Activated B cell treated with CpG ODN at 0.5 μM for 24 hours (primary cell): ENCODE data around the gene PDGFD. TPM values are rescaled to one million over a fixed set of nuclear protein-coding genes. Genes with fewer than 3 reads are reported as not detected.
A peak's percentile ranks its signal among the peaks of the same experiment; 100 is the strongest.

Experiments used
- ATAC-seq: fragments of 200-7000 bp; cut with Tn5 transposase; one replicate; pipeline ENCODE4 v1.10.0; 2021; ENCODE audit warnings: low read depth, mild to moderate bottlenecking, moderate library complexity
- CTCF ChIA-PET: fragments of 350-600 bp; sonication (Branson Sonifier 250); formaldehyde crosslinking; loops from one replicate; lab custom pipeline; 2021; ENCODE audit warnings: antibody characterized with exemption; lab: Charles Lee
- POLR2A ChIA-PET: fragments of 350-600 bp; sonication (Branson Sonifier 250); formaldehyde crosslinking; loops from one replicate; lab custom pipeline; 2021; ENCODE audit warnings: antibody characterized with exemption; lab: Charles Lee
- DNase-seq: peaks from one replicate; pipeline ENCODE4 v3.0.0; 2022
- H3K27ac Mint-ChIP-seq: one replicate; pipeline ENCODE4 v1.8.0; 2020; ENCODE audit warnings: mixed read lengths
- H3K27me3 Mint-ChIP-seq: one replicate; pipeline ENCODE4 v1.8.0; 2021; ENCODE audit warnings: mixed read lengths
- H3K36me3 Mint-ChIP-seq: one replicate; pipeline ENCODE4 v1.8.0; 2021; ENCODE audit warnings: low read depth, mixed read lengths
- H3K4me1 Mint-ChIP-seq: one replicate; pipeline ENCODE4 v1.8.0; 2021; ENCODE audit warnings: mixed read lengths
- H3K4me3 Mint-ChIP-seq: one replicate; pipeline ENCODE4 v1.8.0; 2020; ENCODE audit warnings: mild to moderate bottlenecking, mixed read lengths
- H3K9me3 Mint-ChIP-seq: one replicate; pipeline ENCODE4 v1.8.0; 2020; ENCODE audit warnings: mixed read lengths
- CTCF ChIP-seq: fragments of 200-600 bp; IDR thresholded peaks from one replicate; pipeline ENCODE4 v1.8.0; 2022; ENCODE audit warnings: antibody characterized with exemption, mild to moderate bottlenecking
- intact Hi-C: fragments of 100-400 bp; cut with micrococcal nuclease; formaldehyde crosslinking; loops from one replicate; pipeline ENCODE4 v1.15.1; 2024
- total RNA-seq: library from RNA; stranded (reverse); gene quantifications from 2 replicates; pipeline ENCODE4 v1.2.3, GENCODE V29; 2022

PDGFD gene
- 0.17 and 0.53 TPM in 2 replicates for total RNA-seq

- POLR2A ChIA-PET: no interaction called here
- CTCF ChIA-PET: interaction anchor here (1.1 to 1.2 kb wide), 2 partner anchors 11 to 482 kb away, joined by 4 to 6 read pairs; no protein-coding TSS in a partner anchor
- intact Hi-C loops: no loop called here
- H3K36me3 Mint-ChIP-seq: no peaks in the 10 kb centered on the region
- peak; percentile 87 for ATAC-seq
- no peaks in the 10 kb centered on the region for H3K9me3 Mint-ChIP-seq
- DNase-seq: peak; percentile 25
- no peak for TF ChIP-seq CTCF
- no peak within 1 kb of the TSS for H3K27ac Mint-ChIP-seq
- H3K4me3 Mint-ChIP-seq: peak within 1 kb of the TSS; percentile 84
- H3K4me1 Mint-ChIP-seq: peaks cover 21% of the 10 kb centered on the region
- peaks cover 10% of the 10 kb centered on the region for H3K27me3 Mint-ChIP-seq
Observed at GRCh38 chr11:104164028-104164520, at the start of gene PDGFD. PDGFD (minus strand) TSS chr11:104164147.

- ChIA-PET CTCF (no interaction called here), POLR2A (no interaction called here)
- no peak for DNase-seq
- Mint-ChIP-seq H3K4me1 (no peaks in the 10 kb centered on the region), H3K9me3 (no peaks in the 10 kb centered on the region), H3K27me3 (peaks cover 2% of the 10 kb centered on the region), H3K27ac (no peak overlapping the region), H3K4me3 (no peak overlapping the region), H3K36me3 (no peaks in the 10 kb centered on the region)
- no peak for ATAC-seq
- TF ChIP-seq CTCF: no peak
- intact Hi-C loops: no loop called here
Observed at GRCh38 chr11:104206936-104207335, 43.0 kb upstream of the PDGFD start.

GRCh38 chr11:104205838-104206237 lies 41.9 kb upstream of the PDGFD start:
- H3K4me1 Mint-ChIP-seq: no peaks in the 10 kb centered on the region
- H3K4me3 Mint-ChIP-seq: no peak overlapping the region
- ChIA-PET CTCF (no interaction called here), POLR2A (no interaction called here)
- H3K27ac Mint-ChIP-seq: no peak overlapping the region
- no peak for TF ChIP-seq CTCF
- no peaks in the 10 kb centered on the region for H3K36me3 Mint-ChIP-seq
- ATAC-seq (no peak), DNase-seq (no peak)
- peaks cover 2% of the 10 kb centered on the region for H3K27me3 Mint-ChIP-seq
- H3K9me3 Mint-ChIP-seq: no peaks in the 10 kb centered on the region
- intact Hi-C loops: no loop called here

GRCh38 chr11:104200688-104201087 lies 36.7 kb upstream of the PDGFD start:
- Mint-ChIP-seq H3K36me3 (no peaks in the 10 kb centered on the region), H3K9me3 (no peaks in the 10 kb centered on the region), H3K4me3 (no peak overlapping the region), H3K27me3 (no peaks in the 10 kb centered on the region), H3K4me1 (no peaks in the 10 kb centered on the region), H3K27ac (no peak overlapping the region)
- DNase-seq (no peak), ATAC-seq (no peak)
- intact Hi-C loops: no loop called here
- CTCF ChIA-PET: no interaction called here
- no peak for TF ChIP-seq CTCF
- POLR2A ChIA-PET: no interaction called here

GRCh38 chr11:104199053-104199452 lies 35.1 kb upstream of the PDGFD start:
- H3K4me1 Mint-ChIP-seq: no peaks in the 10 kb centered on the region
- TF ChIP-seq CTCF: no peak
- no peak overlapping the region for H3K4me3 Mint-ChIP-seq
- H3K9me3 Mint-ChIP-seq: no peaks in the 10 kb centered on the region
- intact Hi-C loops: no loop called here
- DNase-seq: no peak
- POLR2A ChIA-PET: no interaction called here
- H3K27me3 Mint-ChIP-seq: no peaks in the 10 kb centered on the region
- CTCF ChIA-PET: no interaction called here
- no peak for ATAC-seq
- H3K36me3 Mint-ChIP-seq: no peaks in the 10 kb centered on the region
- no peak overlapping the region for H3K27ac Mint-ChIP-seq
